GM21515 (cell line): ENCODE results near the gene RASEF.

Experiments used
- ATAC-seq: cut with Tn5 transposase; IDR thresholded peaks from one replicate; pipeline ENCODE4 v1.9.1; 2021; ENCODE audit not compliant: unreplicated experiment

Gene RASEF

DNA sequence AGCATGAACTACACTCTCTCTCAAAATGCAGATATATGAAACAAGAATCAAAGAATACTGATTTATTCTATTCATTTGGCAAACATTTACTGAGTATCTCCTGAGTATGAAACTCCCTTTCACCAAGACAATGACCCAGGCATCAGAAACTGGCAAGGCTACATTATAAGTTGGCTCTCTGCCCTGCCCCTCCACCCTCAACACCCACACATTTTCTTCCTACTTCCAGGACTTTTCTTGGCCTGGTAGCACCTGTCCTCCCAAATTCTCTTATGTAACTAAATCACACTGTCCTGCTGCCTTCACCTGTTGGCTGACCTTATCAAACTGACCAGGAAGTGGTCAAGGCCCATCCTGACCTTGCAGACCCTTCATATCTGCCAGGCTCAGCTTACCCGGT lies 3.5 kb downstream of the RASEF start:
- ATAC-seq: no peak

- no peak for ATAC-seq
These were observed 6.0 kb downstream of the RASEF start for GRCh38 chr9:83056911-83057310.

DNA sequence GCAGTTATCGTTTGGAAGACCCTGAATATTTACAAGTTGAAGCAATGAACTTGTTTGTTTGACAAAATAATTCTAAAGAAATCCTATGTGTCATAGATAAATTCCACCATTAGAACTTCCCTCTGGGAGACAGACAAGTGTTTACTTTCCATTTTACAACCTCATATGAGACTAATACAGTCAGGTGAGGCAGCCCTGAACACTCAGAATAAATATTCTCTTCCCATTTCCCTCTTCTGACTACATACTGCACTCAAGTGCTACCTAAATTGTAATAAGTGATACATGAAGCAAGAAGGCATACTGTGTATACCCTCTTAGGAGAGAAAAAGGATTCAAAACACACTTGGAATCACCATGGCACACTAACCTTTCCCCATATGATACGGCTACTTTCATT lies 6.8 kb downstream of the RASEF start:
- ATAC-seq: no peak

DNA sequence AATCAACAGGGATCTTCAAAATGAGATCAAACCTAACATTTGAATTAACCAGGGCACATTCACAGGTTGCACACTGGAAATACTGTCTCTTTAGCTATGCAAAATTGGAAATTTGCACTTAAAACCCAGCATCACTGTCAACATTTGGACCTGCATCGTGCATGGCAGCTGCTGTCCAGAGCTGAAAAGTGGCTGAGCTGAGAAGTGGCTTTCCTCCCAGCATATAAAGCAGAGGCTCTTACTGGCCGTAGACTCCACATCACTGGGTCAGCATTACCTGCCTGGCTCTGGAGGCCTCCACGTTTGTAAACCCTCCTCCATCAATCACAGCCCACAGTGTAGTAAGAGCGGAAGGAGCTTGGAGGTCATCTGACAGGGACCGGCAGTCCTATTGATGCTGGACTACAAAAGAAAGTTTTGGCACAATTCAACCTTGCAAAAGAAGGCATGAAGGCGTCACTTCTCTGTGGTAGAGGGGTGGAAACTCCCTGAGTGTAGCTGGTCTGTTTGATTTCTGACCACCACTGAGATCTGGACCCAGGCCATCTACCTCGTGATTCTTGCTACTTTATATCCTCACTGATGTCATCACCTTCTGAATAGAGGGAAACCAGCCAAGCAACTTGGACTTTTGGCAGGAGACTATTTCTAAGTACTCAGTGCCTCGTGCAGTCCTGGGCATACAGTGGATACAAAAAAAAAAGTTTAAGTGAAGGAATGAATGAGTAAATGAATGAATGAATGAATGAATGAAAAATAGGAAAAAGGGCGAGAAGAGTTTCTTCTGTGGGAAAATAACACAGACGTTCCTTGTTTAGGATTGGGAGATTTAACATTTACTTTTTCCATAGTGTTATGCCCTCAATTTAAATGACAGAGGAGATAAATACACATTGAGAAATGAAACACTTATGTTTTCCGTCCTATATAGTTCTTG lies 14.8 kb downstream of the RASEF start:
- ATAC-seq: no peak

- no peak for ATAC-seq
These were observed 19.3 kb downstream of the RASEF start for GRCh38 chr9:83043597-83043996.

DNA sequence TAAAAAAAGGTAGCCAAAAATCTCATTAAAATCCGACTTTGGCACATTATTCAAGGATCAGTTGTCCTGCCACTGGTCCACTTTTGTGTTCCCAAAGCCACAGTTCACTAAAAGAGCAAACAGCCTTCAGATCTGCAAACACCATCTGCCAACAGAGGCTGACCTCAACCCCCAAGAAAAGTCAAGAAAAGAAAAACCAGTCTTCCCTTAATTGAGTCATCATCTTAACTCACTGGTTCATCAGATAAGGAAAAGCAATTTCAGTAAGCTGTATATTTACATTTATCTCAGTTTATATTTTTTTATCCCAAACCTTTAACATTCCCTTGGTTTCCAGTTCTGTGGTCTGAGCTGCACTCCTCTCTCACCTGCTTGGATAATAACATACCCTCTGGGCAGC lies 21.2 kb downstream of the RASEF start:
- ATAC-seq: no peak

- ATAC-seq: no peak
These were observed 23.6 kb downstream of the RASEF start for GRCh38 chr9:83039303-83039702.

DNA sequence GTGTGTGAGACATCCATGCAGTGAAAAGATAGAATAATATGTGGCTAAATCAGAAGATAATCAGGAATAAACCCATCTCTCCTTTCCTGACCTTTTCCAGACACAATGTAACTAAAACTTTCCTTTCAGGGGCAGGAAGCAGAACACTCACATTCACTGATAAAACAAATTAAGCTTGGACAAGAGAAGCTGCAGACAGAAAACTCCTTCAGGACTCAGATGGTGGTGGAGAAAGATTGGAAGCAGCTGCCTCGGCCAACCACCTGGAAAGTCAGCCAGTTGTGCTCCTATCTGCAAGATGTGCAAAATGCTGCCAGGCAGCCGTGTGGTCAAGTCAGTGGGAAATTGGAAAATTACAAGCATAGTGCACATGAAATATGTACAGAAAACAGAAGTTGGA lies 26.9 kb downstream of the RASEF start:
- ATAC-seq: no peak

GRCh38 chr9:83035143-83035542 lies 27.8 kb downstream of the RASEF start:
- ATAC-seq: no peak

- ATAC-seq: no peak
These were observed 28.4 kb downstream of the RASEF start for GRCh38 chr9:83034587-83034986.

GRCh38 chr9:83034026-83034425 lies 28.9 kb downstream of the RASEF start:
- no peak for ATAC-seq

- ATAC-seq: no peak
These were observed 30.8 kb downstream of the RASEF start for GRCh38 chr9:83032065-83032625.

DNA sequence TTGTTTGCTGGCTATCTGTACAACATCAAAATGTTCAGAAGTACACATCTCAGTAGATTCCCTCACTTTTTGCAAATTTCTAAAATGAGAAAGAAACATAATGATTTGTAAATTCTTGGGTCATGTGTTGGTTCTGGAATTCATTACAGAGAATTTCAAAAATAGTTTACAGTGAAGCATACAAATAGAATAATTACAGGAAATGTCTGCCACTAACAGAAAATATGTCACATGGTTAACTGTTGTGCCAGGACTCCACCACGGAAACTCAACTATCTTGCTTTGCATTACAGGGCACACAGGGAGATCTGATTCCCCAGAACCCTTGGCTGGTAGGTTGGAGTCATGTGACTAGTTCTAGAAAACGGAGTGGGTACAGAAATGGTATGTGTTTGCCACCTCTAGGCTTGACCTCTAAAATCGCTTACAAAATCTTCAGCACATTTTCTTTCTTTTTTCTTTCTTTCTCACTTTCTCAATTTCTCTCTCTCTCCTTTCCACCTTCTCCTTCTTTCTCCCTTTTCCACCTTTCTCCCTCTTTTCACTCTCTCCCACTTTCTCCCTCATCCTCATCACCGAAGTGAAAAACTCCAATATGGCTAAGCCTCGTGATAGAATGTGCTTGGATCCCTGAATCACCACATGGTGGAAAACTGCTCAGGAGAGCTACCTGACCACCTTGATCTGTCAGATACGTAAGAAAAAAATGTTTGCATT lies 32.4 kb downstream of the RASEF start:
- ATAC-seq: no peak

- ATAC-seq: no peak
These were observed 33.3 kb downstream of the RASEF start for GRCh38 chr9:83029531-83030137.

- no peak for ATAC-seq
These were observed 35.6 kb downstream of the RASEF start for GRCh38 chr9:83027153-83027891.

- no peak for ATAC-seq
These were observed 38.3 kb downstream of the RASEF start for GRCh38 chr9:83024506-83025125.

- no peak for ATAC-seq
These were observed 39.8 kb downstream of the RASEF start for GRCh38 chr9:83023151-83023550.

DNA sequence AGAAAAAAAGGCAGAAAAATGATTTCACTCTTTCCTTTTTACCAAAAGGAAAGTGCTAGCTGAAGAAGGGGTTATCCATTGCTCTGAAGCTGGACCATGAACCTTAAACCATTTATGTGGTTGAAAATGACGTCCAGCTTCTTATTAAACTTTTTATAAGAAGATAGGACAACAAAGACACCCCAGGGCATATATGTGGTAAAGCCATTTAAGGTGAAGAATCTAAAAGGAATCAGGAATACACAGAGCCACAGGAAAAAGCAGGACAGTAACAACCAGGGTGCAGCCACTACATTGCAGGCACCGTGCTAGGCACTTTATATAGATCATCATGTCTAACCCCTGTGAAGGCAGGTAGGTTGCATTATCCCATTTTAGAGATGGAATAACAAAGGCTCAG lies 42.1 kb downstream of the RASEF start:
- no peak for ATAC-seq

GRCh38 chr9:83020327-83020726 lies 42.6 kb downstream of the RASEF start:
- no peak for ATAC-seq

DNA sequence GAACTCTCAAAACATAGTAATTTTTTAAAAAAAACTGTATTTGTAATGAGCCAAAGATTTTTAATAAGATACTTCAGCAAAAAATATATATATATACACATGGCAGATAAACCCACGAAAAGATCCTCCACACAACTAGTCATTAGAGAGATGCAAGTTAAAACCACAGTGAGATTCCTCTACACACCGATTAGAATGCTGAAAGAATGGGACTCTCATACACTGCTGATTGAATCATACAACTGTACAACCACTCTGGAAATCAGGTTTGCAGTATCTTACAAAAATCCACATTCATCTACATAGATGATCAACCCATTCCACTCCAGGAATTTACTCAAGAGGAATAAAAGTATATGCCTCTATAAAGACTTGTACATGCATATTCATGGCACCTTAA lies 43.7 kb downstream of the RASEF start:
- no peak for ATAC-seq
